Transverse colon (tissue), 4 donors: ENCODE results near the gene SESTD1. TPM values are rescaled to one million over a fixed set of nuclear protein-coding genes. Genes with fewer than 3 reads are reported as not detected.

Experiments
- DNase-seq: peaks from one replicate; pipeline ENCODE4 v3.0.0-alpha.2; 2019
- H3K27ac ChIP-seq, 4 donors: fragments of 200-600 bp; sonication (generic); 2 replicates each; pipeline ENCODE4 v1.5.1; 2016 to 2018; ENCODE audit warnings: inconsistent platforms in 4 of 4
- H3K27me3 ChIP-seq: fragments of 200-600 bp; sonication (generic); 2 replicates; pipeline ENCODE4 v1.5.1; 2017; ENCODE audit warnings: inconsistent platforms
- H3K36me3 ChIP-seq, 4 donors: fragments of 200-600 bp; sonication (generic); 2 replicates each; pipeline ENCODE4 v1.5.1; 2017 to 2019; ENCODE audit warnings: inconsistent platforms in 4 of 4
- H3K4me1 ChIP-seq, 4 donors: fragments of 200-600 bp; sonication (generic); 2 replicates each; pipeline ENCODE4 v1.5.1; 2017 to 2020; ENCODE audit warnings: inconsistent platforms in 4 of 4
- H3K4me3 ChIP-seq, 4 donors: fragments of 200-600 bp; sonication (generic); 1 replicate in 1 of 4; 2 replicates in 3 of 4; pipeline versions ENCODE4 v1.5.1 to v1.6.1; 2017 to 2019; ENCODE audit warnings: inconsistent platforms in 4 of 4
- H3K9me3 ChIP-seq, 2 donors: fragments of 200-600 bp; sonication (generic); 2 replicates each; pipeline ENCODE4 v1.5.1; 2017 to 2019; ENCODE audit warnings: inconsistent platforms in 2 of 2
- CTCF ChIP-seq, 5 experiments: fragments of 200-600 bp in 3 of 5; fragments of 450-650 bp in 2 of 5; sonication (generic) in 3 of 5; IDR thresholded peaks; 1 replicate in 2 of 5; 2 replicates in 3 of 5; pipeline ENCODE4 v1.5.1; 2016 to 2017; ENCODE audit warnings: antibody characterized with exemption in 5 of 5, inconsistent platforms in 3 of 5, mild to moderate bottlenecking in 2 of 5, moderate library complexity in 1 of 5
- EP300 ChIP-seq: sonication (generic); formaldehyde crosslinking; IDR thresholded peaks from one replicate; pipeline ENCODE4 v1.6.1; 2017; ENCODE audit warnings: antibody characterized with exemption, low read depth
- POLR2A ChIP-seq: fragments of 450-650 bp; IDR thresholded peaks from one replicate; pipeline ENCODE4 v1.6.1; 2016; ENCODE audit warnings: antibody characterized with exemption, mild to moderate bottlenecking, moderate library complexity
- POLR2AphosphoS5 ChIP-seq, 3 donors: sonication (generic); formaldehyde crosslinking; IDR thresholded peaks; one replicate each; pipeline ENCODE4 v1.6.1; 2016; ENCODE audit warnings: antibody characterized with exemption in 3 of 3
- WGBS, 2 donors: methylation state at CpG; one replicate each; pipeline ENCODE4 v1.1.5; 2018; ENCODE audit warnings: low coverage in 1 of 2; 5-methylcytosine and 5-hydroxymethylcytosine counted together
- in situ Hi-C, 4 donors: fragments of 200-750 bp; cut with MboI; loops; one replicate each; pipeline versions ENCODE4 v1.15.0 to v1.15.1; 2017; ENCODE audit warnings: low sequenced_read_pairs in 3 of 4, low pct_ligation_motif_present in 1 of 4, low pct_unique_long_range_greater_than_20kb in 1 of 4
- intact Hi-C: fragments of 100-400 bp; cut with DNase I; formaldehyde crosslinking; loops from one replicate; pipeline ENCODE4 v1.15.1; 2023; ENCODE audit warnings: low total_unique reads
- total RNA-seq, 4 donors: library from RNA; depleted of rRNA; stranded (reverse); fragments of >200 nt; gene quantifications; one replicate each; pipeline ENCODE4 v1.1.0, GENCODE V29; 2016

The SESTD1 gene
- total RNA-seq, 4 donors from 2014 or later: 12.6 to 44.1 (median 22.3) TPM

GRCh38 chr2:179240481-179241451 is 23.9 kb downstream of the SESTD1 start:
- no peaks in the 10 kb centered on the region for H3K9me3 ChIP-seq
- intact Hi-C loops (no loop called here), in situ Hi-C loops (no loop called here)
- H3K27ac ChIP-seq: peak overlapping the region in 1 of 4 donors; percentile 22
- DNase-seq: no peak
- no peak for TF ChIP-seq POLR2A
- no peak for TF ChIP-seq EP300
- TF ChIP-seq POLR2AphosphoS5 (IDR thresholded peaks at IDR 0.05): no peak
- no peak for TF ChIP-seq CTCF (IDR thresholded peaks at IDR 0.05)
- WGBS, 2 donors: 93 to 94% methylated on average over 3 to 4 of the region's 4 CpGs
- H3K4me3 ChIP-seq: no peak overlapping the region
- H3K27me3 ChIP-seq: no peaks in the 10 kb centered on the region
- H3K4me1 ChIP-seq: peaks cover 7 to 33% (median 20%) of the 10 kb centered on the region in 4 donors
- no peaks in the 10 kb centered on the region for H3K36me3 ChIP-seq

- no peaks in the 10 kb centered on the region for H3K27me3 ChIP-seq
- no peak for DNase-seq
- no peaks in the 10 kb centered on the region for H3K9me3 ChIP-seq
- H3K4me3 ChIP-seq: no peak overlapping the region
- in situ Hi-C loops (loop anchor here in 1 of 4 donors (10.0 kb wide), 1 partner anchor 65 kb away; no protein-coding TSS in a partner anchor), intact Hi-C loops (no loop called here)
- H3K27ac ChIP-seq: peak overlapping the region in 1 of 4 donors; percentile 43
- H3K36me3 ChIP-seq: no peaks in the 10 kb centered on the region
- TF ChIP-seq POLR2AphosphoS5 (IDR thresholded peaks at IDR 0.05): no peak
- no peak for TF ChIP-seq POLR2A
- TF ChIP-seq EP300: no peak
- no peak for TF ChIP-seq CTCF (IDR thresholded peaks at IDR 0.05)
- WGBS, 2 donors: 59 to 74% methylated on average over 2 of the region's 2 CpGs
- peaks cover 7 to 41% (median 20%) of the 10 kb centered on the region in 4 donors for H3K4me1 ChIP-seq
These were observed 24.8 kb downstream of the SESTD1 start for GRCh38 chr2:179239838-179240237.

- no peaks in the 10 kb centered on the region for H3K27me3 ChIP-seq
- no peak for TF ChIP-seq CTCF (IDR thresholded peaks at IDR 0.05)
- TF ChIP-seq POLR2AphosphoS5 (IDR thresholded peaks at IDR 0.05): peak in 1 of 3 donors; percentile 7
- H3K4me3 ChIP-seq: no peak overlapping the region
- no peaks in the 10 kb centered on the region for H3K9me3 ChIP-seq
- H3K27ac ChIP-seq: peak overlapping the region in 2 of 4 donors; percentile 0 to 43
- intact Hi-C loops (no loop called here), in situ Hi-C loops (loop anchor here in 1 of 4 donors (10.0 kb wide), 1 partner anchor 64 kb away; no protein-coding TSS in a partner anchor)
- no peaks in the 10 kb centered on the region for H3K36me3 ChIP-seq
- no peak for DNase-seq
- H3K4me1 ChIP-seq: peaks cover 7 to 41% (median 20%) of the 10 kb centered on the region in 4 donors
These were observed 25.4 kb downstream of the SESTD1 start for GRCh38 chr2:179239195-179239594.

- H3K4me1 ChIP-seq: peaks cover 7 to 45% (median 20%) of the 10 kb centered on the region in 4 donors
- 88 to 100% methylated on average over 1 of the region's 1 CpG for WGBS, 2 donors
These were observed 26.6 kb downstream of the SESTD1 start for GRCh38 chr2:179238027-179238426.

More at GRCh38 chr2:179238027-179238426, 26.6 kb downstream of the SESTD1 start:
- in situ Hi-C loops: loop anchor here in 1 of 4 donors (10.0 kb wide), 1 partner anchor 63 kb away; no protein-coding TSS in a partner anchor
- Histone ChIP-seq H3K27me3 (no peaks in the 10 kb centered on the region), H3K27ac (no peak overlapping the region), H3K9me3 (no peaks in the 10 kb centered on the region), H3K36me3 (no peaks in the 10 kb centered on the region), H3K4me3 (no peak overlapping the region)
- TF ChIP-seq EP300 (no peak), POLR2A (no peak), POLR2AphosphoS5 (IDR thresholded peaks at IDR 0.05) (no peak), CTCF (IDR thresholded peaks at IDR 0.05) (no peak)
- intact Hi-C loops: no loop called here
- no peak for DNase-seq
